DMS53 (cell line): ENCODE measurements around the gene ZNF280C.

Experiments
- DNase-seq: peaks from one replicate; lab custom pipeline; 2025; lab: John Stamatoyannopoulos, UW

Gene ZNF280C

GRCh38 chrX:130176942-130177341 is 91.8 kb downstream of the ZNF280C start:
- DNase-seq, result no peak

GRCh38 chrX:130176354-130176776 is 92.3 kb downstream of the ZNF280C start:
- peak; percentile 7 for DNase-seq

GRCh38 chrX:130174937-130175336 is 93.8 kb downstream of the ZNF280C start:
- DNase-seq, result no peak

- DNase-seq, result no peak
Observed at GRCh38 chrX:130174045-130174704, 94.5 kb downstream of the ZNF280C start.

GRCh38 chrX:130173190-130173895 is 95.4 kb downstream of the ZNF280C start:
- no peak for DNase-seq

- DNase-seq, result no peak
Observed at GRCh38 chrX:130172127-130172845, 96.4 kb downstream of the ZNF280C start.

- peak; percentile 62 for DNase-seq
Observed at GRCh38 chrX:130171446-130172126, 97.1 kb downstream of the ZNF280C start, which contains the start of gene RAB33A. Gene RAB33A (plus strand): TSS chrX:130171962. CDS start chrX:130172063, 101 bp downstream.

GRCh38 chrX:130170752-130171445 is 97.8 kb downstream of the ZNF280C start:
- peak; percentile 75 for DNase-seq

GRCh38 chrX:130167040-130167439 is 101.7 kb downstream of the ZNF280C start:
- DNase-seq, result no peak

- no peak for DNase-seq
Observed at GRCh38 chrX:130166503-130166777, 102.3 kb downstream of the ZNF280C start.

- peak; percentile 97 for DNase-seq
Observed at GRCh38 chrX:130165703-130166502, 102.8 kb downstream of the ZNF280C start, which contains the start of gene AIFM1. Gene AIFM1 (minus strand): TSS chrX:130165841. CDS start chrX:130165656, 185 bp downstream.

- no peak for DNase-seq
Observed at GRCh38 chrX:130165181-130165702, 103.5 kb downstream of the ZNF280C start.

GRCh38 chrX:130163398-130163797 is 105.3 kb downstream of the ZNF280C start:
- DNase-seq, result no peak

GRCh38 chrX:130162094-130162735 is 106.5 kb downstream of the ZNF280C start:
- no peak for DNase-seq

GRCh38 chrX:130159776-130160175 is 108.9 kb downstream of the ZNF280C start:
- no peak for DNase-seq

GRCh38 chrX:130158311-130158710 is 110.4 kb downstream of the ZNF280C start:
- DNase-seq, result no peak

- no peak for DNase-seq
Observed at GRCh38 chrX:130155564-130155963, 113.1 kb downstream of the ZNF280C start.
